OCI-LY7 (cell line): Measurements from ENCODE around the gene KAT6B. TPM values are rescaled to one million over a fixed set of nuclear protein-coding genes. Genes with fewer than 3 reads are reported as not detected.

Experiments
- BruUV-seq: library from RNA; stranded (reverse); fragments of 400-500 nt; replicated peaks from 2 replicates; lab custom pipeline; 2021; lab: Mats Ljungman, UMichigan
- CTCF ChIA-PET: fragments of 300-600 bp; sonication (Branson Sonifier 250); formaldehyde crosslinking; loops from one replicate; lab custom pipeline; 2022; ENCODE audit warnings: antibody characterized with exemption; ENCODE audit not compliant: unreplicated experiment; lab: Charles Lee
- POLR2A ChIA-PET: fragments of 300-600 bp; sonication (Branson Sonifier 250); formaldehyde crosslinking; loops from one replicate; lab custom pipeline; 2022; ENCODE audit warnings: antibody characterized with exemption; lab: Charles Lee
- DNase-seq: peaks from one replicate; pipeline ENCODE4 v3.0.0-alpha.2; 2015; ENCODE audit warnings: low spot score
- H2AFZ ChIP-seq: fragments of 200-600 bp; sonication (generic), shearing (Covaris generic); 2 replicates; pipeline ENCODE4 v1.6.1; 2014; ENCODE audit warnings: mild to moderate bottlenecking, antibody characterized with exemption, low read length, moderate library complexity
- H3K27ac ChIP-seq: fragments of 200-600 bp; sonication (generic); 2 replicates; pipeline ENCODE4 v1.5.1; 2014; ENCODE audit warnings: mixed run types, low read depth, mild to moderate bottlenecking, moderate library complexity, low read length, inconsistent platforms; ENCODE audit not compliant: poor library complexity, severe bottlenecking
- H3K36me3 ChIP-seq: fragments of 200-600 bp; sonication (generic); 2 replicates; pipeline ENCODE4 v1.6.1; 2014; ENCODE audit warnings: mild to moderate bottlenecking, antibody characterized with exemption, low read length, moderate library complexity, mixed read lengths; ENCODE audit not compliant: insufficient read depth
- H3K4me1 ChIP-seq: fragments of 200-600 bp; sonication (generic); 2 replicates; pipeline ENCODE4 v1.5.1; 2014; ENCODE audit warnings: mild to moderate bottlenecking, low read length; ENCODE audit not compliant: insufficient read depth, poor library complexity, severe bottlenecking
- H3K4me2 ChIP-seq: fragments of 200-600 bp; sonication (generic); 2 replicates; pipeline ENCODE4 v1.6.1; 2014; ENCODE audit warnings: mild to moderate bottlenecking, low read length
- H3K4me3 ChIP-seq: fragments of 200-600 bp; sonication (generic); 2 replicates; pipeline ENCODE4 v1.5.1; 2014; ENCODE audit warnings: mild to moderate bottlenecking, low read depth, low read length; ENCODE audit not compliant: poor library complexity, severe bottlenecking
- H3K79me2 ChIP-seq: fragments of 200-600 bp; sonication (generic); 2 replicates; pipeline ENCODE4 v1.6.1; 2016; ENCODE audit warnings: low read depth, mild to moderate bottlenecking, low read length, moderate library complexity, mixed read lengths; ENCODE audit not compliant: insufficient read depth
- H3K9me2 ChIP-seq: fragments of 200-600 bp; sonication (generic); 2 replicates; pipeline ENCODE4 v1.6.1; 2016; ENCODE audit warnings: mild to moderate bottlenecking, low read length, mixed read lengths; ENCODE audit not compliant: insufficient read depth
- H3K9me3 ChIP-seq: fragments of 200-600 bp; sonication (generic); 2 replicates; pipeline ENCODE4 v1.6.1; 2014; ENCODE audit warnings: mild to moderate bottlenecking, mixed run types, low read length, mixed read lengths
- H4K20me1 ChIP-seq: fragments of 200-600 bp; sonication (generic); 2 replicates; pipeline ENCODE4 v1.6.1; 2014; ENCODE audit warnings: mild to moderate bottlenecking, antibody characterized with exemption, low read length, moderate library complexity, mixed read lengths; ENCODE audit not compliant: insufficient read depth
- CTCF ChIP-seq: fragments of 200-600 bp; sonication (generic); conservative IDR thresholded peaks from 2 replicates; pipeline ENCODE4 v1.5.1; 2014; ENCODE audit warnings: mild to moderate bottlenecking, antibody characterized with exemption, low read length, moderate library complexity, mixed read lengths
- EZH2phosphoT487 ChIP-seq: fragments of 200-600 bp; sonication (generic); IDR thresholded peaks from 2 replicates; pipeline ENCODE4 v1.6.1; 2018; ENCODE audit warnings: low read depth, borderline replicate concordance, mild to moderate bottlenecking, mixed run types, antibody characterized with exemption, low read length, moderate library complexity, mixed read lengths
- intact Hi-C: fragments of 100-400 bp; cut with micrococcal nuclease; formaldehyde crosslinking; loops from one replicate; pipeline ENCODE4 v1.10.0; 2022; ENCODE audit not compliant: unreplicated experiment
- total RNA-seq, 2 experiments: library from RNA; depleted of rRNA in 1 of 2; stranded (reverse); fragments of >200 nt in 1 of 2; shearing (Covaris generic) in 1 of 2; gene quantifications; 2 replicates each; pipeline ENCODE4 v1.2.3, GENCODE V29; 2014 to 2022

Gene KAT6B
- total RNA-seq, 2 experiments from 2014 or later: 20.8 to 40.8 TPM

GRCh38 chr10:74981831-74982633 is 155.6 kb downstream of the KAT6B start:
- Histone ChIP-seq H3K9me3 (no peaks in the 10 kb centered on the region), H3K4me3 (no peak overlapping the region), H3K9me2 (no peaks in the 10 kb centered on the region), H3K4me1 (peaks cover 14% of the 10 kb centered on the region), H3K36me3 (peaks cover 36% of the 10 kb centered on the region), H3K4me2 (no peak overlapping the region), H2AFZ (no peak overlapping the region), H3K79me2 (no peaks in the 10 kb centered on the region), H3K27ac (no peak overlapping the region), H4K20me1 (no peaks in the 10 kb centered on the region)
- BruUV-seq: no TSS peak
- DNase-seq: no peak
- ChIA-PET CTCF (no interaction called here), POLR2A (interaction anchor here (0.5 to 1.7 kb wide), 6 partner anchors 9 to 682 kb away, joined by 3 to 7 read pairs (median 4); no protein-coding TSS in a partner anchor)
- no peak for TF ChIP-seq EZH2phosphoT487
- 0 out of 2 replicates have a peak, but pooled peaks have one; percentile 14 for TF ChIP-seq CTCF
- intact Hi-C loops: no loop called here

GRCh38 chr10:74982634-74982982 is 156.2 kb downstream of the KAT6B start:
- H3K79me2 ChIP-seq: no peaks in the 10 kb centered on the region
- H3K9me3 ChIP-seq: no peaks in the 10 kb centered on the region
- ChIA-PET CTCF (no interaction called here), POLR2A (interaction anchor here (0.6 to 1.7 kb wide), 5 partner anchors 8 to 482 kb away, joined by 4 to 7 read pairs (median 4); no protein-coding TSS in a partner anchor)
- peaks cover 8% of the 10 kb centered on the region for H3K4me1 ChIP-seq
- H3K27ac ChIP-seq: no peak overlapping the region
- BruUV-seq: no TSS peak
- H3K9me2 ChIP-seq: no peaks in the 10 kb centered on the region
- H3K36me3 ChIP-seq: peaks cover 30% of the 10 kb centered on the region
- TF ChIP-seq EZH2phosphoT487 (no peak), CTCF (0 out of 2 replicates have a peak, but pooled peaks have one; percentile 0)
- H2AFZ ChIP-seq: no peak overlapping the region
- no peak overlapping the region for H3K4me3 ChIP-seq
- no peaks in the 10 kb centered on the region for H4K20me1 ChIP-seq
- intact Hi-C loops: no loop called here
- H3K4me2 ChIP-seq: no peak overlapping the region
- DNase-seq: no peak

GRCh38 chr10:74983383-74983782 is 157.0 kb downstream of the KAT6B start:
- DNase-seq: no peak
- peaks cover under 1% of the 10 kb centered on the region for H3K4me1 ChIP-seq
- no peak overlapping the region for H2AFZ ChIP-seq
- H4K20me1 ChIP-seq: no peaks in the 10 kb centered on the region
- ChIA-PET POLR2A (interaction anchor here (0.6 to 1.5 kb wide), 3 partner anchors 15 to 483 kb away, joined by 3 to 4 read pairs (median 4); no protein-coding TSS in a partner anchor), CTCF (no interaction called here)
- H3K4me3 ChIP-seq: no peak overlapping the region
- H3K79me2 ChIP-seq: no peaks in the 10 kb centered on the region
- no peak overlapping the region for H3K27ac ChIP-seq
- peaks cover 23% of the 10 kb centered on the region for H3K36me3 ChIP-seq
- no peaks in the 10 kb centered on the region for H3K9me3 ChIP-seq
- H3K4me2 ChIP-seq: no peak overlapping the region
- no peak for TF ChIP-seq EZH2phosphoT487
- intact Hi-C loops: no loop called here
- no TSS peak for BruUV-seq
- no peaks in the 10 kb centered on the region for H3K9me2 ChIP-seq
